ENCODE measurements around the gene CSH2. TPM values are rescaled to one million over a fixed set of nuclear protein-coding genes. Genes with fewer than 3 reads are reported as not detected.

CSH2 gene
- total and polyA plus RNA-seq, 2 of the 8 experiments (the other 6 are each of a cell fraction or from before 2014, with no cell fraction given), result 0.43 TPM; not detected in 1

- Histone ChIP-seq H3K79me1 (ENCODE audit: low read depth, low read length) (peaks cover 18% of the 10 kb centered on the region; the same call in 1 of the 2 replicates), H2BK20ac (ENCODE audit: low read length) (no peak overlapping the region), H3K56ac (replicated peaks; ENCODE audit: insufficient read length, low read depth, low read length) (no peak overlapping the region), H2AK5ac (ENCODE audit: low read depth, low read length) (no peak overlapping the region), H3K27ac (ENCODE audit: low read depth, low read length) (no peak overlapping the region), H3K9me3 (ENCODE audit: insufficient read depth in 2 of 2, low read depth in 1 of 2, low read length in 1 of 2) (no peaks in the 10 kb centered on the region), H3K18ac (ENCODE audit: extremely low read depth, low read length) (no peak overlapping the region), H3K14ac (ENCODE audit: insufficient read length) (no peak overlapping the region), H4K5ac (ENCODE audit: insufficient read length, low read depth, low read length) (no peak overlapping the region), H2BK5ac (ENCODE audit: low read depth, low read length) (no peak overlapping the region), H3K23ac (ENCODE audit: insufficient read length) (no peak overlapping the region), H2BK12ac (ENCODE audit: low read depth, low read length) (no peak overlapping the region), H3K9ac (replicated peaks in 1 of 4; ENCODE audit: extremely low read depth in 1 of 4, low read depth in 3 of 4, low read length in 3 of 4) (no peak overlapping the region; a peak in 1 of 7 replicates), H4K20me1 (replicated peaks in 1 of 2; ENCODE audit: control insufficient read depth in 1 of 2, insufficient read depth in 2 of 2, low read length in 2 of 2) (peaks cover 2 to 24% of the 10 kb centered on the region in 2 experiments), H3K4me3 (ENCODE audit: extremely low read depth in 1 of 4, insufficient read depth in 2 of 4, low read depth in 3 of 4, low read length in 4 of 4) (peak overlapping the region in 1 of 4 experiments; percentile 89; a peak in 2 of 8 replicates), H3K4ac (replicated peaks; ENCODE audit: insufficient read length, low read depth, low read length) (no peak overlapping the region), H3K36me3 (ENCODE audit: control insufficient read depth in 2 of 4, insufficient read depth in 4 of 4, low read length in 3 of 4) (peaks cover 50 to 72% (median 68%) of the 10 kb centered on the region in 4 experiments), H3K4me1 (replicated peaks in 1 of 4; ENCODE audit: control insufficient read depth in 3 of 4, insufficient read depth in 4 of 4, low read length in 3 of 4) (peaks cover 0 to 3% (median 0%) of the 10 kb centered on the region in 4 experiments; a peak in 1 of 7 replicates), H3K27me3 (replicated peaks in 1 of 4; ENCODE audit: control insufficient read depth in 3 of 4, extremely low read depth in 1 of 4, insufficient read depth in 3 of 4, low read length in 3 of 4) (no peaks in the 10 kb centered on the region), H3K23me2 (ENCODE audit: low read depth, low read length) (peaks cover 8% of the 10 kb centered on the region), H4K8ac (ENCODE audit: extremely low read depth, insufficient read depth, low read length) (no peak overlapping the region), H3K79me2 (ENCODE audit: control insufficient read depth in 1 of 2, insufficient read depth in 2 of 2, low read length in 2 of 2) (peaks cover 0 to 38% of the 10 kb centered on the region in 2 experiments; a peak in 3 of 4 replicates), H4K91ac (replicated peaks; ENCODE audit: insufficient read length, low read length) (no peak overlapping the region), H2BK15ac (ENCODE audit: low read length) (no peak overlapping the region), H3K4me2 (ENCODE audit: insufficient read depth in 1 of 2, low read depth in 2 of 2, low read length in 2 of 2) (peak overlapping the region; percentile 87 to 93; a peak in 2 of 4 replicates), H2AFZ (ENCODE audit: low read length) (no peak overlapping the region), H2BK120ac (replicated peaks; ENCODE audit: low read depth, low read length) (no peak overlapping the region)
- WGBS, 2 experiments (ENCODE audit: extremely low coverage in 1 of 2, insufficient coverage in 1 of 2, insufficient read length in 1 of 2, insufficient replicate concordance in 2 of 2, low coverage in 1 of 2, low lambda C conversion rate in 2 of 2, missing lambda C conversion rate in 1 of 2), result 81% methylated on average over 3 of the region's 3 CpGs; no CpG with 5 or more reads in 1 of the 2 experiments
- DNase-seq (ENCODE audit: low read depth in 1 of 2, low spot score in 2 of 2) (no peak), FAIRE-seq (no peak)
- CTCF ChIA-PET (ENCODE audit: partially characterized antibody), result interaction anchor here (1.0 to 1.8 kb wide), 9 partner anchors 9 to 394 kb away, joined by 3 to 15 read pairs (median 3); no protein-coding TSS in a partner anchor
- POLR2A ChIA-PET (ENCODE audit: partially characterized antibody), result interaction anchor here (0.7 to 32.3 kb wide), 6 partner anchors 3 to 154 kb away, joined by 3 to 593 read pairs (median 242); partner anchors contain the start of genes CCDC47, DDX42, FTSJ3 and PSMC5
- TF ChIP-seq POLR2AphosphoS5 (IDR thresholded peaks at IDR 0.05; ENCODE audit: low read depth, low read length), result no peak
- no peak for TF ChIP-seq RXRA (IDR thresholded peaks at IDR 0.05; ENCODE audit: insufficient read depth, low read depth, low read length)
- no peak for TF ChIP-seq USF2 (IDR thresholded peaks at IDR 0.05; ENCODE audit: low read length)
- TF ChIP-seq JUND (IDR thresholded peaks at IDR 0.05; ENCODE audit: low read length), result no peak
- no peak for TF ChIP-seq NRF1 (IDR thresholded peaks at IDR 0.05; ENCODE audit: low read depth, low read length)
These were observed 44.5 kb downstream of the CSH2 start for GRCh38 chr17:63828936-63829335.

All from H1 (cell line).